Measurements from ENCODE around the gene NUDCD3. TPM values are rescaled to one million over a fixed set of nuclear protein-coding genes. Genes with fewer than 3 reads are reported as not detected.

The NUDCD3 gene
- total RNA-seq, 2 donors from 2014 or later: 96.4 to 101 TPM

DNA sequence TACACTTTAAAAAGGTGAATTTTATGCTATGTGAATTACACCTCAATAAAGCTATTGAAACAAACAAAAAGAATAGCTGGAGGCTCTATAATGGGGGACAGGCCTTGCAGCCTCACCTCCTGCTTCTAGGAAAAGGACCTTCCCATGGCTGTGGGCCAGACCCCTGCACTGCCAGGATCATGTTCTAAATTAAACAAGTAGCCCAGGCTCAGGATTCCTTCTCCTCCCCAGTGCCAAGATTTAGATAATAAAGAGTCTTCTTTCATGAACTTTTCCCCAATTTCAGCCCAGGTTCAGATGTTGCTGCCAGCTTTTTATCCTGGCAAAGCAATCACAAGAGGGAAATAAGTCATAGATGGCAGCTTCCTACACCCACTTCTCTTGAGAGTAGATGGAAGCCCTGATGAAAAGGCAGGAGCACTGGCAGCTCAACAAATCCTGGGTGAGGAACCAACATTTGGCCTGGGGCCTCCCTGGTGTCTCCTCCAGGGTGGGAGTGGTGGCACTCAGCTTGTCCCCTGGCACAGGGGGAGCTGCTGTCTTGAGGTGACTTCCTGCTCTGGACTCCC, 142.8 kb downstream of the NUDCD3 start:
- no peak overlapping the region for H3K27ac Mint-ChIP-seq
- no peak overlapping the region for H3K4me3 Mint-ChIP-seq
- no peaks in the 10 kb centered on the region for H3K4me1 Mint-ChIP-seq
- no peaks in the 10 kb centered on the region for H3K36me3 Mint-ChIP-seq (ENCODE audit: low read depth)
- ATAC-seq (replicated peaks): no peak
- no peaks in the 10 kb centered on the region for H3K9me3 Mint-ChIP-seq
- peaks cover 8% of the 10 kb centered on the region for H3K27me3 Mint-ChIP-seq

DNA sequence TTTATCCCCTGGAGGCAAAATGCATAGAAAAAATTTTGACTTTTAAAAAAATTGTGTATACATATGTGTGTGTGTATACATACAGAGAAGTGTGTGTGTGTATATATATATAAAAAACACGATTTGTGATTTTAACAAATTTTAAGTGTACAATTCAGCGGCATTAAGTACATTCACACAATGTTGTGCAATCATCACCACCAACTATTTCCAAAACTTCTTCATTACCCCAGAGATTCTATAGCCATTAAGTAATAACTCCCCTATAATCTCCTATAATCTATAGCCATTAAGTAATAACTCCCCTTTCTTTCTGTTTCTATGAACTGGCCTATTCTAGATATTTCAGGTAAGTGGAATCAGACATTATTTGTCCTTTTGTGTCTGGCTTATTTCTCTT, 144.4 kb downstream of the NUDCD3 start:
- H3K27ac Mint-ChIP-seq: no peak overlapping the region
- no peak for ATAC-seq (replicated peaks)

DNA sequence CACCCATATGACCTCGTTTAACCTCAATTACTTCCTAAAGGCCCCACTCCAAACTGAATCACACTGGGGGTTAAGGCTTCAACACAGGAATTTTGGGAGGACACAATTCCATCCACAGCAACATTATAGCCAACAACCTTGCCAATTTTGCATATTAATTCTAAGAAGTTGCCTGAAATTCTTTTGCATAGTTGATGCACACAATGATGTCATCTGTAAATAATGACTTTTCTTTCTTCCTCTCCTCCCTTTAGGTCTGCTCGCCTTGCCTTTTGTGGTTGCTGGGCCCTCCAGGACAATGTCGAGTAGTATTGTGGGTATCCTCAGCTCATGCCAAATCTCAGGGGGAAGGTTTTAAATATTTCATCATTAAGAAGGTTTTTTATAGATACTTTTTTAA, 149.1 kb downstream of the NUDCD3 start:
- ATAC-seq (replicated peaks): no peak
- H3K9me3 Mint-ChIP-seq: peaks cover 3% of the 10 kb centered on the region
- peaks cover 8% of the 10 kb centered on the region for H3K27me3 Mint-ChIP-seq
- no peaks in the 10 kb centered on the region for H3K4me1 Mint-ChIP-seq
- no peak overlapping the region for H3K4me3 Mint-ChIP-seq
- no peaks in the 10 kb centered on the region for H3K36me3 Mint-ChIP-seq (ENCODE audit: low read depth)
- H3K27ac Mint-ChIP-seq: no peak overlapping the region

More for the DNA sequence above, 144.4 kb downstream of the NUDCD3 start:
- Mint-ChIP-seq H3K27me3 (peaks cover 8% of the 10 kb centered on the region), H3K4me1 (no peaks in the 10 kb centered on the region), H3K4me3 (no peak overlapping the region), H3K9me3 (no peaks in the 10 kb centered on the region), H3K36me3 (ENCODE audit: low read depth) (no peaks in the 10 kb centered on the region)

DNA sequence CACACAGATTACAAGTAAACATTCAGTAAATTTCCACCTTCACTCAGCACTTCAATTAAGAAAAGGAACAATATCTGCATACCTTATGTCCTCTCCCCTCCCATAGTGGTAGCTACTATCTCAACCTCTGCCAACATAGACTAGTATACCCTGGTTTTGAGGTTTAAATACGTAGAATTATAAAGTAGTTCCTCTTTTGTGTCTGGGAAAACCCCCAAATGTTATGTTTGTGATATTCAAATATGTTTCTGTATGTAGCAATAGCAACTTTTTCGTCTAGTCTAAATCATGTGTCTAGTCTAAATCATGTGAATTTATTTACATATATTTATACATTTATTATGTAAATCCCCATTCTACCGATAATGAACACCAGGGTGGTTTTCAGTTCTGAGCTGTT, 151.9 kb downstream of the NUDCD3 start:
- no peak for ATAC-seq (replicated peaks)
- Mint-ChIP-seq H3K27me3 (peaks cover 14% of the 10 kb centered on the region), H3K27ac (no peak overlapping the region), H3K36me3 (ENCODE audit: low read depth) (no peaks in the 10 kb centered on the region), H3K9me3 (peaks cover 10% of the 10 kb centered on the region), H3K4me3 (no peak overlapping the region), H3K4me1 (no peaks in the 10 kb centered on the region)

DNA sequence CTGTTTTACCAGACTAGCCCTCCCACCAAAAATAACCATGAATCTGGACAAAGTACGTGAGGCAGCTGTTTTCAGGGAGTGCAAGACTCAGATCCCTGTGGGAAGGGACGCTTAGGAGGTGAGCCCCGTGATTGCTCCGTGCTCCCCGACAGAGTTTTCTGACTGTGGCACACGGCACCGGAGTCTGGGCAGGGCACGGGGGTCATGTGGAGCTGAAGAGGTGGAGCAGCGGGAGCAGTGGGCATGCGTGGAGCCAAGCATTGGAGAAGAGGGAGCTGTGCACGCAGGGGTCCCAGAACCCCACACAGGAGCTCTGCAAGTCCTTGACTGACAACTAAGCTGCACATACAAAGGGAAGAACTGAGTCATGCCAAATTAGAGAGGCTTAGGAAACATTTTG, 154.0 kb downstream of the NUDCD3 start:
- Mint-ChIP-seq H3K27ac (no peak overlapping the region), H3K4me3 (no peak overlapping the region), H3K36me3 (ENCODE audit: low read depth) (no peaks in the 10 kb centered on the region), H3K9me3 (peaks cover 10% of the 10 kb centered on the region), H3K27me3 (peaks cover 17% of the 10 kb centered on the region), H3K4me1 (no peaks in the 10 kb centered on the region)
- no peak for ATAC-seq (replicated peaks)

DNA sequence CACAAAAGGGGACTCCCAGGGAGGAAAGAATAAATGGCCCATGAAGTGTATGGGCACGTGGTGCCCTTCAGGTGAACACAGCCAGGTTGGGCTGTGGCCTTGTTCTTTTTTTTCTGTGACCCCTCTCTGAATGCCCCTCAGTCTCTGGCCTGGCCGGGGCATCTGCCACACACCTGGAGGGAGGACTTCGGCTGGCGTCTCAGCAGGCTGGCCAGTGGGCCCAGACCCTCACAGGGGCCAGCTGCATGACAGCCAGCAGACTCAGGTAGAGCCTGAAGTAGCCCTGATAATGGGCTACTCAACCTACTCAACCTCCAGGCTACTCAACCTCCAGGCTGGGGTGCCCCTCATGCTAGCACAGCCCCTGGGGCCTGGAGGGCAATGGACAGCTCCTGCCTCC, 155.3 kb downstream of the NUDCD3 start:
- no peaks in the 10 kb centered on the region for H3K36me3 Mint-ChIP-seq (ENCODE audit: low read depth)
- H3K27ac Mint-ChIP-seq: no peak overlapping the region

DNA sequence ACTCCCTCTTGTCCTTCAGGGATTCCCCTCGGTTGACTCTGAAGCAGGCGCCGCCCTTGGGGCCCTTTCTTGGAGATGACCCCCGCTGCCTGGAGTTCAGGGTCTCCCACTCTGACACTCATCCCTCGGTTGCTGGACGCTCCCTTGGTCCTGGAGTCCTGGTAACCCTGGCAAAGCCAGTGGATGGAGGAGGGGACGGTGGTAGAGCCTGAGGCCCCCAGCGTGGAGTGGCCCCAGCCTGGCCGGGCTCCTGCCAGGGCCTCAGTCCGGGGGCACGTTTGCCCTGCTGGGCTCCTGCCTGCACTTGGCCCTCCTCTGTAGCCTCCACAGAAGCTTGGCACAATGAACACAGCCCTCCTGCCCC, 155.7 kb downstream of the NUDCD3 start:
- Mint-ChIP-seq H3K9me3 (peaks cover 10% of the 10 kb centered on the region), H3K27ac (no peak overlapping the region), H3K27me3 (peaks cover 17% of the 10 kb centered on the region), H3K36me3 (ENCODE audit: low read depth) (no peaks in the 10 kb centered on the region), H3K4me1 (no peaks in the 10 kb centered on the region), H3K4me3 (no peak overlapping the region)
- no peak for ATAC-seq (replicated peaks)

More for the DNA sequence above, 155.3 kb downstream of the NUDCD3 start:
- H3K27me3 Mint-ChIP-seq: peaks cover 17% of the 10 kb centered on the region
- no peak for ATAC-seq (replicated peaks)
- no peak overlapping the region for H3K4me3 Mint-ChIP-seq
- no peaks in the 10 kb centered on the region for H3K4me1 Mint-ChIP-seq
- peaks cover 10% of the 10 kb centered on the region for H3K9me3 Mint-ChIP-seq

DNA sequence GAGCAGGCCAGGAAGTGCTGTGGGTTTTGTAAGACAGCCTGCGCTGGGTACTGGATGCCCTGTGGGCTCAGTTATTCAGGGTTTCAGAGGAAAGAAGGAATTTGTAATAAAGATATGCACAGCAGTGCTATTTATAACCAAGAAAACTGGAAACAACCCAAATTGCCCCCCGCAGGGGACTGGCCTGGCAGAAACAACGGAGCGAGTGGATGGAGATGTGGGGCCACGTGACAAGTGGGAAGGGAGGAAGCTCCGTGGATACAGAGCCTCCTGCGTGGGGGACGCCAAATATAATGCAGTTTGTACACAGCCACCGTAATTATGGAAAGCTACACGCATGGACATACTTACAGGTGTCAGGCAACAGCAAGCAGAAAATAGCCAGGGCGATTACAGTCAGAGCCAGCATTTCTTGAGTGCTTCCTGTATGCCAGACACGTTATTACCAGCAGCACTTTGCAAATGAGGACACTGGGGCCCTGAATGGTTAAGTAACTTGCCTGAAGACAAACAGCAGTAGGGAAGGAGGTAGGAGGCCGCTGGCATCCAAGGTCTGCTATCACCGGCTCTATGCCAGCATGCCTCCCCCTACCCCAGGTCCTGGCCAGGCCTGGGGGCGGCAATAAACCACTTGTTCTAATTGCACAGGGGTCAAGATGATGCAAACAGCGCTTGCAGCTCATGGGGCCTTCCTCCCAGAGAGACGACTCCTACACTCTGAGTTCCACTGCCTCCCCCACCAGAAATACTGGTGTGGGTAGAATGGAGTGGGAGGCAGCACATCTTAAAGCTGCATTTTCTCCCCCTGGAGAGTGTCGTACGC, 156.3 kb downstream of the NUDCD3 start:
- Mint-ChIP-seq H3K27ac (no peak overlapping the region), H3K4me3 (no peak overlapping the region), H3K27me3 (peaks cover 14% of the 10 kb centered on the region), H3K4me1 (no peaks in the 10 kb centered on the region), H3K9me3 (peaks cover 10% of the 10 kb centered on the region), H3K36me3 (ENCODE audit: low read depth) (no peaks in the 10 kb centered on the region)
- ATAC-seq (replicated peaks): no peak

DNA sequence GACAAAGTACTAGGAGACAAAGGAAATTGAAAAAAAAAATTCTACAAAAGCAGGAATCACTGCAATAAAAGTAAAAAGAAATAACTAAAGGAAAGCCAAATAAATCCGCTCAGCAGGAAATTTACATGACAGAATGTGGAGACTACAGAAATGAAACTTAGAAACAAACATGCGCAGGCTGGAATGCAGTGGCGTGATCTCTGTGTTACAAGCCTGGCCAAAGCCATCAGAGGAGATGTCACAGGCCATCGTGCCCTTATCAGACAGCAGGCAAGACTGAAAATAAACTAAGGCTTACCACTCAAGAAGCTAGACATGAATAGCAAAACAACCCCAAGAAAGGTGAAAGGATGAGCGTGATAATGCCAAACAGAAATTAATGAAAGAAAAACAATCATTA, 158.8 kb downstream of the NUDCD3 start:
- no peaks in the 10 kb centered on the region for H3K4me1 Mint-ChIP-seq
- no peak overlapping the region for H3K27ac Mint-ChIP-seq
- H3K4me3 Mint-ChIP-seq: no peak overlapping the region
- H3K27me3 Mint-ChIP-seq: peaks cover 24% of the 10 kb centered on the region
- no peaks in the 10 kb centered on the region for H3K36me3 Mint-ChIP-seq (ENCODE audit: low read depth)
- H3K9me3 Mint-ChIP-seq: peaks cover 15% of the 10 kb centered on the region
- no peak for ATAC-seq (replicated peaks)

DNA sequence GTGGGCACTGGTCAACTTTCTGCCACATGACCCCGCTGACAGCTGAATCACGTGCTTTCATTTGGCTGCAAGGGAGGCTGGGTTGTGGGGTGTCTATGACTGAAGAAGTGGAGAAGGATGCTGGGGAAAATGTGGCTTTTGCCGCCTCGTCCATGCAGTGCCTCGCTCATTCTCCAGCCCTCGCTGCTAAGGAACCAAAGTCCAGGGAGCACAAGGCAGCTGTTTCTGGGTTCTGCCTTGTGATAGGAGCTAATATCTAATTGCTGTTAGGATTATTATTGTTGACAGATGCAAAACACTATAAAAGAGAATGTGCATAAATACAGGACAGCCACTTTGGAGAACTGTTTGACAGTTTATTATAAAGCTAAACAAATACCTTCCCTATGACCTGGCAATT, 160.1 kb downstream of the NUDCD3 start:
- no peak for ATAC-seq (replicated peaks)
- Mint-ChIP-seq H3K4me3 (no peak overlapping the region), H3K4me1 (peaks cover 6% of the 10 kb centered on the region), H3K27me3 (peaks cover 21% of the 10 kb centered on the region), H3K9me3 (peaks cover 5% of the 10 kb centered on the region), H3K36me3 (ENCODE audit: low read depth) (peaks cover 6% of the 10 kb centered on the region), H3K27ac (no peak overlapping the region)

DNA sequence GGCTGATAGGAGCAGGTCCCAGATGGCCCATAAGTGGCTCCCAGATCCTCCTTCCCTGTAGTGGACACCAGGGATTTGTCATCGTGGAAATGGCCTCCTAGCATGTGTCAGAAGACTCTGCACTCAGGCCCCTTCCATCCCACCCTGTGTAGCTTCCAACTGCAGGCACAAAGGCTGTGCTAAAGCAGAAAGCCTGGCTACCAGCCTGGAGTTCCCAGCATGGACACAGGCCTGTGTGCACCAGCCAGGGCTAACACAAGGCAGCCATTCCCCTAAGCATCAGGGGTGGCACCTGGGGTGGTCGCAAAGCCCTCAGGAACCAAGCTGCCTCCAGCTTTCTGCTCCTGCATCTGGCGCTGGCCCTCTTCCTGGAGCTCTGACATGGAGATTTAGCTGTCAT, 160.6 kb downstream of the NUDCD3 start:
- H3K4me1 Mint-ChIP-seq: peaks cover 6% of the 10 kb centered on the region
- H3K36me3 Mint-ChIP-seq (ENCODE audit: low read depth): peaks cover 6% of the 10 kb centered on the region
- peaks cover 21% of the 10 kb centered on the region for H3K27me3 Mint-ChIP-seq
- no peak overlapping the region for H3K27ac Mint-ChIP-seq
- no peak overlapping the region for H3K4me3 Mint-ChIP-seq
- peaks cover 5% of the 10 kb centered on the region for H3K9me3 Mint-ChIP-seq
- no peak for ATAC-seq (replicated peaks)

Other genes with a start within 250 kb of the NUDCD3 start
- gene CAMK2B, start 165.1 kb downstream of the NUDCD3 start, total RNA-seq: 1 to 10 TPM; 1.0 to 1.7 TPM
- gene NPC1L1, start 50.7 kb upstream of the NUDCD3 start, total RNA-seq: under 1 TPM in 1 of 2 donors, not detected in 1; 0.32 TPM
- 100 to 1,000 TPM in 1 of 2 donors, 10 to 100 TPM in 1; 80.2 to 110 TPM for gene DDX56, start 83.2 kb upstream of the NUDCD3 start, total RNA-seq
- 100 to 1,000 TPM in 1 of 2 donors, 10 to 100 TPM in 1; 78.2 to 103 TPM for gene TMED4, start 91.6 kb upstream of the NUDCD3 start, total RNA-seq
- gene OGDH, start 116.0 kb upstream of the NUDCD3 start, total RNA-seq: 100 to 1,000 TPM in 1 of 2 donors, 10 to 100 TPM in 1; 77.6 to 128 TPM